ENCODE measurements around the gene GPSM3.

GPSM3 gene

DNA sequence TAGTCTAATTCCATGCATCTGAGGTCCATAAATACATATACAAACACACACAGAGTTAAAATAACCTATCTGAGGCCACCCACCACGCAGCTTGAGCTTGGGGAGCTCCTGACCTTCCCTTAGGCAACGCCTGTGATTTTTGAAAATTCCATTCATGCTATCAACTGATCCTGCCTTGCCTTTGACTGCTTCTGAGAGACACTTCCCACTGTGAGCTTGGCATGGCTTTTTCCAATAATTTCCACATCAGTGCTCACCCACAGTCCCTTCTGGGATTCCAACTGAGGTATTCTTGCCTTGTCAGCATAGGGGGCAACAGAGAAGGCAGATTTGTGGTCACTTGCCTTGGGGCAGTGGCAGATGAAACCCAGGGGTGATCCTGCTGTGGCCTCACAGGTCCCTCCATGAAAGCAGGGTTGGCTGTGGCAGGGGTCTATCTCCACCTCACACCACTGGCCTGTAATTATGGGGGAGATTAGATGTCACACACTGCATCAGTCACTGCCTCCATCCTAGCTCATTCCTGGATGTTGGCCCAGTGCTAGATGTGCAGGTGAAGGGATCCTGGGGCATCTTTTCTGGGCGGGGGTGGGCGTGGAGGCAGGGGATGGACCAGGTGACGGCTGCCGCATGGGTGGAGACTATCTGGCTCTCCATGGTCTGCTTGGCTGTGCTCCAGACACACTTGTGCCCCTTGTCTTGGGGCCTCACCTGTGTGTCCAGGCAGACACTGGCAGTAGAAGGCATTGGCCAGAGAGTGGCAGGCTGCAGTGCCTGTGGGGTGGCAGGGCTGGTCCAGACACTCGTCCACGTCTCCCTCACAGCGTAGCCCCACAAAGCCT, 11.2 kb upstream of the GPSM3 start:
- TF ChIP-seq SIN3A (IDR thresholded peaks at IDR 0.05; ENCODE audit: borderline replicate concordance, insufficient read depth, low read length), result no peak
- TF ChIP-seq FOXP2 (optimal IDR thresholded peaks at IDR 0.05; ENCODE audit: borderline replicate concordance, extremely low read depth, extremely low read length, insufficient read depth), result no peak

DNA sequence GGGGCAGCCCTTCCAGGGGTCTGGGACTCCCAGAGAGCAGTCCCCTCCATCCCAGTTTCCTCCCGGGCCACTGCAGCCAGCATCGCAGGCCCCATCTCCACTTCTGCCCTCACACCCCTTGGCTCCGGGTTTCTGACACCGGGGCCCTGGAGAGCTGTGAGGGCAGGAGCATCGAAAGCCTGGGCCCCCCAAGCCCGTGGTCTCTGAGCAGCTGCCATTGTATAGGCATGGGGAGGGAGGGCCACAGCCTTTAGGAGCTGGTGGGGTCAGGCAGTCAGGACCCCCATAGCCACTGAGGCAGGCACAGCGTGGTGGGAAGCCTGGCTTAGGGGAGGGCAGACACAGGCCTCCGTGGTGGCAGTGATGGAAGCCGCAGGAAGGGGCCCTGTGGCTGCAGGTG, 9.7 kb upstream of the GPSM3 start:
- TF ChIP-seq, protein P1, sequence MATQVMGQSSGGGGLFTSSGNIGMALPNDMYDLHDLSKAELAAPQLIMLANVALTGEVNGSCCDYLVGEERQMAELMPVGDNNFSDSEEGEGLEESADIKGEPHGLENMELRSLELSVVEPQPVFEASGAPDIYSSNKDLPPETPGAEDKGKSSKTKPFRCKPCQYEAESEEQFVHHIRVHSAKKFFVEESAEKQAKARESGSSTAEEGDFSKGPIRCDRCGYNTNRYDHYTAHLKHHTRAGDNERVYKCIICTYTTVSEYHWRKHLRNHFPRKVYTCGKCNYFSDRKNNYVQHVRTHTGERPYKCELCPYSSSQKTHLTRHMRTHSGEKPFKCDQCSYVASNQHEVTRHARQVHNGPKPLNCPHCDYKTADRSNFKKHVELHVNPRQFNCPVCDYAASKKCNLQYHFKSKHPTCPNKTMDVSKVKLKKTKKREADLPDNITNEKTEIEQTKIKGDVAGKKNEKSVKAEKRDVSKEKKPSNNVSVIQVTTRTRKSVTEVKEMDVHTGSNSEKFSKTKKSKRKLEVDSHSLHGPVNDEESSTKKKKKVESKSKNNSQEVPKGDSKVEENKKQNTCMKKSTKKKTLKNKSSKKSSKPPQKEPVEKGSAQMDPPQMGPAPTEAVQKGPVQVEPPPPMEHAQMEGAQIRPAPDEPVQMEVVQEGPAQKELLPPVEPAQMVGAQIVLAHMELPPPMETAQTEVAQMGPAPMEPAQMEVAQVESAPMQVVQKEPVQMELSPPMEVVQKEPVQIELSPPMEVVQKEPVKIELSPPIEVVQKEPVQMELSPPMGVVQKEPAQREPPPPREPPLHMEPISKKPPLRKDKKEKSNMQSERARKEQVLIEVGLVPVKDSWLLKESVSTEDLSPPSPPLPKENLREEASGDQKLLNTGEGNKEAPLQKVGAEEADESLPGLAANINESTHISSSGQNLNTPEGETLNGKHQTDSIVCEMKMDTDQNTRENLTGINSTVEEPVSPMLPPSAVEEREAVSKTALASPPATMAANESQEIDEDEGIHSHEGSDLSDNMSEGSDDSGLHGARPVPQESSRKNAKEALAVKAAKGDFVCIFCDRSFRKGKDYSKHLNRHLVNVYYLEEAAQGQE (IDR thresholded peaks at IDR 0.05; ENCODE audit: insufficient read depth in 1 of 2, low read depth in 2 of 2, low read length in 2 of 2), result no peak
- TF ChIP-seq FOXP2 (optimal IDR thresholded peaks at IDR 0.05; ENCODE audit: borderline replicate concordance, extremely low read depth, extremely low read length, insufficient read depth), result no peak
- TF ChIP-seq TAF1 (IDR thresholded peaks at IDR 0.05; ENCODE audit: borderline replicate concordance, insufficient read depth, low read length), result no peak
- TF ChIP-seq POLR2AphosphoS5 (IDR thresholded peaks at IDR 0.05; ENCODE audit: low read depth, low read length), result no peak
- TF ChIP-seq SIN3A (IDR thresholded peaks at IDR 0.05; ENCODE audit: borderline replicate concordance, insufficient read depth, low read length), result no peak

DNA sequence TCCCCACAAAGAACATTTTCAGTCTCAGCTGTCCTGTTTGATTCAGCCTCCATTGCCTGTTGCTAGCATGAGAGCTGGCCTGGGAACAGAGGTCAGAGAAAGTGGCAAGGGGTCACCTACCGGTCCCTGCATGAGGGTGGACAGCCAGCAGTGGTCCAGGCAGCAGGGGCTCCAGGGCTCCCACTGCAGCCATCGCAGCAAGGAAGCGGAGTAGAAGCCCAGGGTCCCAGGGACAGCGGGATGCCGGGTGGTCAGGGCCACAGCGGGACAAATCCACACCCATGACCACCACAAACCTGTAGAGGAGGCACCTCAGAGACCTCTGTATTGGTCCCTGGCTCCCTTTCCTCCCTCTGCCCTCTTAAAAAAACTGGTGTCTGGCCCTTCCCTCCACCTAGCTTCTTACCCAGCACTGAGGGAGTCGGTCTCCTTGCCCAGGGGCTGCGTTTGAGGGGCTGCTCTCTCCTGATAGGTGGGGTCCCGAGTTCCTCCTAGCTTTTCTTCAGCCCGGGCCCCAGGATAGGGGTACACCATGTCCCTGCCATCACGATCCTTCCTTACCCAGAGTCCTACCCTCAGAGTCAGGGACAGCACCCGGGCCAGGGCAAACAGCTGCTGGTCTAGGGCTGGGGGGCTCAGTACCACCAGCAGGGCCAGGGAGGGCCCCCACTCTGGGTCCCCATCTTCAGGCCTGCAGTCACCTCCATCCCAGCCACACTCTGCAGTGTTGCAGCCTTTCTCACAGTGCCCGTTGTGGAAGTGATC, 8.4 kb upstream of the GPSM3 start:
- no peak for TF ChIP-seq POLR2AphosphoS5 (IDR thresholded peaks at IDR 0.05; ENCODE audit: low read depth, low read length)
- TF ChIP-seq, protein P1 (IDR thresholded peaks at IDR 0.05; ENCODE audit: insufficient read depth in 1 of 2, low read depth in 2 of 2, low read length in 2 of 2), result no peak
- TF ChIP-seq SIN3A (IDR thresholded peaks at IDR 0.05; ENCODE audit: borderline replicate concordance, insufficient read depth, low read length), result no peak
- no peak for TF ChIP-seq TAF1 (IDR thresholded peaks at IDR 0.05; ENCODE audit: borderline replicate concordance, insufficient read depth, low read length)
- TF ChIP-seq FOXP2 (optimal IDR thresholded peaks at IDR 0.05; ENCODE audit: borderline replicate concordance, extremely low read depth, extremely low read length, insufficient read depth), result no peak

DNA sequence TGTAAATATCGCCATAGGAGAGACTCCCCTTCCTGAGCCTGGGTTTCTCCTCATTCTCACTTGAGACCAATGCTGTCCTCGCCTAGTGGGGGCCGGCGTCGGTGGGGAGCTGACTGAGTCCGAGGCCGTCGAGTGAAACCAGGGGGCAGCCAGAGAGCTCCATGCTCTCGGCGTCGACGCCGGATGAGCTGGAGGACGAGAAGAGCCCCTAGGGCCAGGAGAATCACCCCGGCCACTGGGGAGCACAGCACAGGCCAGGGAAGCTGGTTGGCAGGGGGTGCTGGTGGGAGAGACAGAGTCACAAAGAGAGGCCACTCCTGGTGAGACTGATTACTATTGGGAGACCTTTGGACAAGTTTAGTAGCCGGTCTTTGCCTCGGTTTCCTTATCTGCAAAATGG, 6.4 kb upstream of the GPSM3 start:
- TF ChIP-seq TAF1 (IDR thresholded peaks at IDR 0.05; ENCODE audit: borderline replicate concordance, insufficient read depth, low read length) (no peak), SIN3A (IDR thresholded peaks at IDR 0.05; ENCODE audit: borderline replicate concordance, insufficient read depth, low read length) (no peak), POLR2AphosphoS5 (IDR thresholded peaks at IDR 0.05; ENCODE audit: low read depth, low read length) (no peak), FOXP2 (optimal IDR thresholded peaks at IDR 0.05; ENCODE audit: borderline replicate concordance, extremely low read depth, extremely low read length, insufficient read depth) (no peak)
- TF ChIP-seq, protein P1 (IDR thresholded peaks at IDR 0.05; ENCODE audit: insufficient read depth in 1 of 2, low read depth in 2 of 2, low read length in 2 of 2), result no peak

DNA sequence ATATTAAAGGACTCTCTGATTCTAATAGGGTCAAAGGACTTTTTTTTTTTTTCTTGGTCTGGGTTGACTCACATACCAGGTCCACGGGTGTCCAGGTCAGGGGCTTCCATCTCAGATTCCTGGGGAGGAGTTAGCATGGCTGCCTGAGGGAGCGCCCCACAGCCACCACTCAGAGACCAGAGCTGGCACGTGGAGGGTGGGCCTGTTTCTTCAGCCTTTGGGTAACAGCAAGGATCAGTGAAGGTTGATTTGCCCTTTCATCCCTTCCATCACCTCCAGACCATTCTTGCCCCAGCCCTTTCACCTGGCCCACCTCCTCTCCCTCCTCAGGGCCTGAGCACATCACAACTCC, 5.9 kb upstream of the GPSM3 start:
- TF ChIP-seq TAF1 (IDR thresholded peaks at IDR 0.05; ENCODE audit: borderline replicate concordance, insufficient read depth, low read length) (no peak), FOXP2 (optimal IDR thresholded peaks at IDR 0.05; ENCODE audit: borderline replicate concordance, extremely low read depth, extremely low read length, insufficient read depth) (no peak), SIN3A (IDR thresholded peaks at IDR 0.05; ENCODE audit: borderline replicate concordance, insufficient read depth, low read length) (no peak), POLR2AphosphoS5 (IDR thresholded peaks at IDR 0.05; ENCODE audit: low read depth, low read length) (no peak)
- TF ChIP-seq, protein P1 (IDR thresholded peaks at IDR 0.05; ENCODE audit: insufficient read depth in 1 of 2, low read depth in 2 of 2, low read length in 2 of 2), result no peak

Data from PFSK-1 (cell line).